ENCODE results near the gene MACROD2.

DNA sequence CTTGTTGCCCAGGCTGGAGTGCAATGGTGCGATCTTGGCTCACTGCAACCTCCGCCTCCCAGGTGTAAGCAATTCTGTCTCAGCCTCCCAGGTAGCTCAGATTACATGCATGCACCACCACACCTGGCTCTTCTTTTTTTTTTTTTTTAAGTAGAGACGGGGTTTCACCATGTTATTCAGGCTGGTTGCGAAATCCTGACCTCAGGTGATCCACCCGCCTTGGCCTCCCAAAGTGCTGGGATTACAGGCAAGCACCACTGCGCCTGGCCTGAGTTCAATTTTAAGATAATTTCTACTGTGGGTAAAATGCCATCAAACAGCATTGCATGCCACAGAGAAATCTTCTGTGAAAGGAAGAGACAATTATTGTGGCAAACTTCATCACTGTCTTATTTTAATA is 1944.8 kb downstream of the MACROD2 start:
- TF ChIP-seq, protein P1, sequence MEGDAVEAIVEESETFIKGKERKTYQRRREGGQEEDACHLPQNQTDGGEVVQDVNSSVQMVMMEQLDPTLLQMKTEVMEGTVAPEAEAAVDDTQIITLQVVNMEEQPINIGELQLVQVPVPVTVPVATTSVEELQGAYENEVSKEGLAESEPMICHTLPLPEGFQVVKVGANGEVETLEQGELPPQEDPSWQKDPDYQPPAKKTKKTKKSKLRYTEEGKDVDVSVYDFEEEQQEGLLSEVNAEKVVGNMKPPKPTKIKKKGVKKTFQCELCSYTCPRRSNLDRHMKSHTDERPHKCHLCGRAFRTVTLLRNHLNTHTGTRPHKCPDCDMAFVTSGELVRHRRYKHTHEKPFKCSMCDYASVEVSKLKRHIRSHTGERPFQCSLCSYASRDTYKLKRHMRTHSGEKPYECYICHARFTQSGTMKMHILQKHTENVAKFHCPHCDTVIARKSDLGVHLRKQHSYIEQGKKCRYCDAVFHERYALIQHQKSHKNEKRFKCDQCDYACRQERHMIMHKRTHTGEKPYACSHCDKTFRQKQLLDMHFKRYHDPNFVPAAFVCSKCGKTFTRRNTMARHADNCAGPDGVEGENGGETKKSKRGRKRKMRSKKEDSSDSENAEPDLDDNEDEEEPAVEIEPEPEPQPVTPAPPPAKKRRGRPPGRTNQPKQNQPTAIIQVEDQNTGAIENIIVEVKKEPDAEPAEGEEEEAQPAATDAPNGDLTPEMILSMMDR (IDR thresholded peaks at IDR 0.05): no peak
- TF ChIP-seq POLR2A (IDR thresholded peaks at IDR 0.05): no peak
- no peak for TF ChIP-seq EP300 (IDR thresholded peaks at IDR 0.05)

All from ovary (tissue), 3 donors.